Gastrocnemius medialis (tissue), 4 donors: ENCODE data around the gene OCA2.

ENCODE experiments used
- CTCF ChIP-seq, 5 experiments: fragments of 450-650 bp in 3 of 5; fragments of 200-600 bp in 2 of 5; sonication (generic) in 2 of 5; IDR thresholded peaks in 4 of 5; conservative IDR thresholded peaks in 1 of 5; 1 replicate in 4 of 5; 2 replicates in 1 of 5; pipeline ENCODE4 v1.5.1; 2016 to 2019; ENCODE audit warnings: antibody characterized with exemption in 5 of 5, mild to moderate bottlenecking in 3 of 5, moderate library complexity in 3 of 5
- POLR2A ChIP-seq, 2 donors: fragments of 450-650 bp; IDR thresholded peaks; one replicate each; pipeline ENCODE4 v1.6.1; 2017; ENCODE audit warnings: antibody characterized with exemption in 2 of 2, mild to moderate bottlenecking in 2 of 2, moderate library complexity in 2 of 2

DNA sequence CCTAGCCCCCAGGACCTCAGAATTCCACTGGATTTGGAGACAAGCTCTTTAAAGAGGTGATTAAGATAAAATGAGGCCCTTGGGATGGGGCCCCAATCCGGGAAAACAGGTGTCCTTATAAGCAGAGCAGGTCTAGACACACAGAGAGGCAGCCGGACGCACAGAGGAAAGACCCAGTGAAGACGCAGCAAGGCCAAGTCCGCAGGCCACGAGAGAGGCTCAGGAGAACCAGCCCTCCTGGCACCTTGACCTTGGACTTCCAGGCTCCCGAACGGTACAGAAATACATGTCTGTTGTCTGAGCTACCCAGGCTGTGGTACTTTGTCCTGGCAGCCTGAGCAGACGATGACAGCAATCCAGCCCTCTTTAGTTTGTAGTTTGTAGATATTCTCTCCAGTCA lies 324.5 kb downstream of the OCA2 start:
- TF ChIP-seq CTCF (IDR thresholded peaks at IDR 0.05 in 4 of 5, conservative IDR thresholded peaks at IDR 0.05 in 1 of 5) (no peak), POLR2A (IDR thresholded peaks at IDR 0.05) (no peak)
